IPS-18c (cell line): Measurements from ENCODE around the gene FHAD1.
"Not testable (repeated sequence)": the region's sequence is repeated elsewhere in the genome, so short reads cannot be mapped to it uniquely, and the experiment has no call there.

Source experiments
- H3K4me3 ChIP-seq: 2 replicates; pipeline ENCODE4 v1.7.0; 2013; ENCODE audit warnings: low read depth, mild to moderate bottlenecking, low read length, moderate library complexity; ENCODE audit not compliant: insufficient read depth
- H3K9me3 ChIP-seq: one replicate; pipeline ENCODE4 v1.6.1; 2013; ENCODE audit warnings: mild to moderate bottlenecking, low read length, moderate library complexity; ENCODE audit not compliant: control insufficient read depth, insufficient read depth

The FHAD1 gene

GRCh38 chr1:15283526-15283925 is 36.5 kb downstream of the FHAD1 start:
- H3K9me3 ChIP-seq: no peaks in the 10 kb centered on the region

GRCh38 chr1:15286452-15286851 is 39.4 kb downstream of the FHAD1 start:
- Histone ChIP-seq H3K4me3 (no peak overlapping the region), H3K9me3 (no peaks in the 10 kb centered on the region)

More at GRCh38 chr1:15283526-15283925, 36.5 kb downstream of the FHAD1 start:
- H3K4me3 ChIP-seq: no peak overlapping the region

GRCh38 chr1:15287035-15287979 is 40.3 kb downstream of the FHAD1 start:
- no peak overlapping the region for H3K4me3 ChIP-seq
- H3K9me3 ChIP-seq: no peaks in the 10 kb centered on the region

- Histone ChIP-seq H3K4me3 (no peak overlapping the region), H3K9me3 (no peaks in the 10 kb centered on the region)
Observed at GRCh38 chr1:15288173-15288926, 41.3 kb downstream of the FHAD1 start.

- Histone ChIP-seq H3K9me3 (no peaks in the 10 kb centered on the region), H3K4me3 (no peak overlapping the region)
Observed at GRCh38 chr1:15289251-15289651, 42.2 kb downstream of the FHAD1 start.

- no peak overlapping the region for H3K4me3 ChIP-seq
- no peaks in the 10 kb centered on the region for H3K9me3 ChIP-seq
Observed at GRCh38 chr1:15290382-15290781, 43.4 kb downstream of the FHAD1 start.

GRCh38 chr1:15295696-15296095 is 48.7 kb downstream of the FHAD1 start:
- no peak overlapping the region for H3K4me3 ChIP-seq
- no peaks in the 10 kb centered on the region for H3K9me3 ChIP-seq

- Histone ChIP-seq H3K9me3 (no peaks in the 10 kb centered on the region), H3K4me3 (no peak overlapping the region)
Observed at GRCh38 chr1:15296585-15297321, 49.7 kb downstream of the FHAD1 start.

GRCh38 chr1:15297975-15298374 is 51.0 kb downstream of the FHAD1 start:
- H3K9me3 ChIP-seq, H3K4me3 ChIP-seq: not testable (repeated sequence)

GRCh38 chr1:15299179-15299578 is 52.2 kb downstream of the FHAD1 start:
- H3K9me3 ChIP-seq: no peaks in the 10 kb centered on the region
- H3K4me3 ChIP-seq: no peak overlapping the region

GRCh38 chr1:15299806-15300205 is 52.8 kb downstream of the FHAD1 start:
- H3K9me3 ChIP-seq: no peaks in the 10 kb centered on the region
- no peak overlapping the region for H3K4me3 ChIP-seq

- H3K9me3 ChIP-seq: peaks cover 6% of the 10 kb centered on the region
- no peak overlapping the region for H3K4me3 ChIP-seq
Observed at GRCh38 chr1:15303935-15304334, 56.9 kb downstream of the FHAD1 start.

GRCh38 chr1:15304708-15305467 is 57.9 kb downstream of the FHAD1 start:
- no peak overlapping the region for H3K4me3 ChIP-seq
- peaks cover 6% of the 10 kb centered on the region for H3K9me3 ChIP-seq

GRCh38 chr1:15305468-15305770 is 58.4 kb downstream of the FHAD1 start:
- no peak overlapping the region for H3K4me3 ChIP-seq
- H3K9me3 ChIP-seq: peaks cover 6% of the 10 kb centered on the region

- not testable (repeated sequence) for H3K4me3 ChIP-seq, H3K9me3 ChIP-seq
Observed at GRCh38 chr1:15306352-15306751, 59.3 kb downstream of the FHAD1 start.

- peaks cover 6% of the 10 kb centered on the region for H3K9me3 ChIP-seq
- H3K4me3 ChIP-seq: no peak overlapping the region
Observed at GRCh38 chr1:15308135-15308534, 61.1 kb downstream of the FHAD1 start.

GRCh38 chr1:15308621-15309027 is 61.6 kb downstream of the FHAD1 start:
- H3K4me3 ChIP-seq: no peak overlapping the region
- H3K9me3 ChIP-seq: peaks cover 6% of the 10 kb centered on the region
